ENCODE data around the gene VRK2. TPM values are rescaled to one million over a fixed set of nuclear protein-coding genes. Genes with fewer than 3 reads are reported as not detected.
"Not testable (repeated sequence)": the region's sequence is repeated elsewhere in the genome, so short reads cannot be mapped to it uniquely, and the experiment has no call there.

VRK2 gene
- total RNA-seq, 1 donor: 29.4 TPM

- no peak for TF ChIP-seq CTCF (IDR thresholded peaks at IDR 0.05; ENCODE audit: insufficient read depth, low read depth, low read length)
- peak; percentile 80 for DNase-seq (ENCODE audit: low read depth)
- H3K4me3 ChIP-seq (ENCODE audit: low read depth, low read length): no peak overlapping the region
Measured at GRCh38 chr2:58156780-58157179, 110.2 kb downstream of the VRK2 start.

- no peak overlapping the region for H3K4me3 ChIP-seq (ENCODE audit: low read depth, low read length)
- TF ChIP-seq CTCF (IDR thresholded peaks at IDR 0.05; ENCODE audit: insufficient read depth, low read depth, low read length): no peak
- DNase-seq (ENCODE audit: low read depth): no peak
Measured at GRCh38 chr2:58157754-58158153, 111.1 kb downstream of the VRK2 start.

GRCh38 chr2:58158481-58158880 is 111.9 kb downstream of the VRK2 start:
- no peak overlapping the region for H3K4me3 ChIP-seq (ENCODE audit: low read depth, low read length)
- no peak for TF ChIP-seq CTCF (IDR thresholded peaks at IDR 0.05; ENCODE audit: insufficient read depth, low read depth, low read length)
- DNase-seq (ENCODE audit: low read depth): no peak

DNA sequence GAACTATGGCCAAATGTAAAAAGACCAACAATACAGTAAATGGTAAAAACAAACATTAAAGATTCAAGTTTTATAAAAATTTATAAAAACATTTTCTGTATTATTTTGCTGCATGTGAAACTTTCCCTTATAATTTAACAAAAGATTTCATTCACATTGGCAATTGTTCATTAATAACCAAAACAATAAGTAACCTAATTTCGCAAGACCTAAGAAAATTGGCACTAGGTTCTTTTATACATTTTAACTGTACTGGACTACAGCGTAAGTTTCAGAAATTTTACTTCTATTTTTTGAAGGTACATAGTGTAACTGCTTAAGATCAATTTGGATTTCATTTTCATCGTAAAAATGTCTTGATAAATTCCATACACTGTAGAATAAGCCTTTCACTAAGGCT is 117.3 kb downstream of the VRK2 start:
- DNase-seq (ENCODE audit: low read depth): no peak
- TF ChIP-seq CTCF (IDR thresholded peaks at IDR 0.05; ENCODE audit: insufficient read depth, low read depth, low read length): no peak
- H3K4me3 ChIP-seq (ENCODE audit: low read depth, low read length): no peak overlapping the region

DNA sequence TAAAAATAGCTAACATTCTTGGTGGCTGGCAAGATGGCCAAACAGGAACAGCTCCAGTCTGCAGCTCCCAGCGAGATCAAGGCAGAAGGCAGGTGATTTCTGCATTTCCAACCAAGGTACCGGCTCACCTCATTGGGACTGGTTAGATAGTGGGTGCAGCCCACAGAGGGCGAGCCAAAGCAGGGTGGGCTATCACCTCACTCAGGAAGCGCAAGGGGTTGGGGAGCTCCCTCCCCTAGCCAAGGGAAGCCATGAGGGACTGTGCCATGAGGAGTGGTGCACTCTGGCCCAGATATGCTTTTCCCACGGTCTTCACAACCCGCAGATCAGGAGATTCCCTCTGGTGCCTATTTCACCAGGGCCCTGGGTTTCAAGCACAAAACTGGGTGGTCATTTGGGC is 121.5 kb downstream of the VRK2 start:
- not testable (repeated sequence) for H3K4me3 ChIP-seq (ENCODE audit: low read depth, low read length); DNase-seq (ENCODE audit: low read depth)

DNA sequence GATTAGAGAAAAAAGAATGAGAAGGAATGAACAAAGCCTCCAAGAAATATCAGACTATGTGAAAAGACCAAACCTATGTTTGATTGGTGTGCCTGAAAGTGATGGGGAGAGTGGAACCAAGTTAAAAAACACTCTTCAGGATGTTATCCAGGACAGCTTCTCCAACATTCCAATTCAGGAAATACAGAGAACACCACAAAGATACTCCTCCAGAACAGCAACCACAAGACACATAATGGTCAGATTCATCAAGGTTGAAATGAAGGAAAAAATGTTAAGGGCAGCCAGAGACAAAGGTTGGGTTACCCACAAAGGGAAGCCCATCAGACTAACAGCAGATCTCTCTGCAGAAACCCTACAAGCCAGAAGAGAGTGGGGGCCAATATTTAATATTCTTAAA is 123.2 kb downstream of the VRK2 start:
- DNase-seq (ENCODE audit: low read depth); H3K4me3 ChIP-seq (ENCODE audit: low read depth, low read length): not testable (repeated sequence)

- DNase-seq (ENCODE audit: low read depth); H3K4me3 ChIP-seq (ENCODE audit: low read depth, low read length): not testable (repeated sequence)
Measured at GRCh38 chr2:58170334-58170933, 123.8 kb downstream of the VRK2 start.

GRCh38 chr2:58171831-58172230 is 125.2 kb downstream of the VRK2 start:
- not testable (repeated sequence) for DNase-seq (ENCODE audit: low read depth); H3K4me3 ChIP-seq (ENCODE audit: low read depth, low read length)

GRCh38 chr2:58177187-58177586 is 130.6 kb downstream of the VRK2 start:
- H3K4me3 ChIP-seq (ENCODE audit: low read depth, low read length); DNase-seq (ENCODE audit: low read depth): not testable (repeated sequence)

DNA sequence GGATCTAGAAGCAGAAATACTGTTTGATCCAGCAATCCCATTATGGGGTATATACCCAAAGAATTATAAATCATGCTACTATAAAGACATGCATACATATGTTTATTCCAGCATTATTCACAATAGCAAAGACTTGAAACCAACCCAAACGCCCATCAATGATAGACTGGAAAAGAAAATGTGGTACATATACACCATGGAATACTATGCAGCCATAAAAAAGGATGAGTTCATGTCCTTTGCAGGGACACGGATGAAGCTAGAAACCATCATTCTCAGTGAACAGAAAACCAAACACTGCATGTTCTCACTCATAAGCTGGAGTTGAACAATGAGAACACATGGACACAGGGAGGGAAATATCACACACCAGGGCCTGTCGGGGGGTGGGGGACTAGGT is 133.6 kb downstream of the VRK2 start:
- not testable (repeated sequence) for H3K4me3 ChIP-seq (ENCODE audit: low read depth, low read length); DNase-seq (ENCODE audit: low read depth)

Measured in fibroblast of villous mesenchyme (primary cell).